Fibroblast of lung (primary cell): Measurements from ENCODE around the gene CMSS1.

ENCODE experiments used
- EZH2 ChIP-seq: IDR thresholded peaks from 2 replicates; pipeline ENCODE4 v1.5.1; 2012; ENCODE audit warnings: low read length, control low read depth, mild to moderate bottlenecking; ENCODE audit errors: missing control alignments
- TF ChIP-seq, protein P1 (sequence below), 2 donors: IDR thresholded peaks in 1 of 2; conservative IDR thresholded peaks in 1 of 2; 1 replicate in 1 of 2; 2 replicates in 1 of 2; pipeline ENCODE4 v1.5.1; 2011 to 2012; ENCODE audit warnings: low read length in 2 of 2, control low read depth in 1 of 2, inconsistent platforms in 1 of 2, low read depth in 1 of 2, mild to moderate bottlenecking in 1 of 2

DNA sequence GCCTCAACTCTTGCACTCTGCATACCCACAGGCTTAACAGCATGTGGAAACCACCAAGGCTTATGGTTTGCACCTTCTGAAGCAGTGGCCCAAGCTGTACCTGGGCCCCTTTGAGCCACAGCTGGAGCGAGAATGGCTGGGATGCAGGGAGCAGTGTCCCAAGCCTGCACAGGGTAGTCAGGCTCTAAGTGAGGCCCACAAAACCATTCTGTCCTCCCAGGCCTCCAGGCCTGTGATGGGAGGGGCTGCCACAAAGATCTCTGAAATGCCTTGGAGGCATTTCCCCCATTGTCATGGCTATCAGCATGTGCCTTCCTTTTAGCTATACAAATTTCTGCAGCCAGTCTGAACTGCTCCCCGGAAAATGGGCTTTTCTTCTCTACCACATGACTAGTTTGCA, 12.5 kb upstream of the CMSS1 start:
- TF ChIP-seq, protein P1, sequence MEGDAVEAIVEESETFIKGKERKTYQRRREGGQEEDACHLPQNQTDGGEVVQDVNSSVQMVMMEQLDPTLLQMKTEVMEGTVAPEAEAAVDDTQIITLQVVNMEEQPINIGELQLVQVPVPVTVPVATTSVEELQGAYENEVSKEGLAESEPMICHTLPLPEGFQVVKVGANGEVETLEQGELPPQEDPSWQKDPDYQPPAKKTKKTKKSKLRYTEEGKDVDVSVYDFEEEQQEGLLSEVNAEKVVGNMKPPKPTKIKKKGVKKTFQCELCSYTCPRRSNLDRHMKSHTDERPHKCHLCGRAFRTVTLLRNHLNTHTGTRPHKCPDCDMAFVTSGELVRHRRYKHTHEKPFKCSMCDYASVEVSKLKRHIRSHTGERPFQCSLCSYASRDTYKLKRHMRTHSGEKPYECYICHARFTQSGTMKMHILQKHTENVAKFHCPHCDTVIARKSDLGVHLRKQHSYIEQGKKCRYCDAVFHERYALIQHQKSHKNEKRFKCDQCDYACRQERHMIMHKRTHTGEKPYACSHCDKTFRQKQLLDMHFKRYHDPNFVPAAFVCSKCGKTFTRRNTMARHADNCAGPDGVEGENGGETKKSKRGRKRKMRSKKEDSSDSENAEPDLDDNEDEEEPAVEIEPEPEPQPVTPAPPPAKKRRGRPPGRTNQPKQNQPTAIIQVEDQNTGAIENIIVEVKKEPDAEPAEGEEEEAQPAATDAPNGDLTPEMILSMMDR (conservative IDR thresholded peaks at IDR 0.05 in 1 of 2, IDR thresholded peaks at IDR 0.05 in 1 of 2; ENCODE audit: low read depth in 1 of 2, low read length in 2 of 2) = no peak
- no peak for TF ChIP-seq EZH2
